Testis (tissue), 3 donors: ENCODE results near the gene STX18. TPM values are rescaled to one million over a fixed set of nuclear protein-coding genes. Genes with fewer than 3 reads are reported as not detected.

ENCODE experiments used
- DNase-seq: peaks from one replicate; pipeline ENCODE4 v3.0.0-alpha.2; 2019
- H3K27ac ChIP-seq, 2 donors: fragments of 200-600 bp; sonication (generic); one replicate each; pipeline ENCODE4 v1.5.1; 2019
- H3K27me3 ChIP-seq: fragments of 200-600 bp; sonication (generic); one replicate; pipeline ENCODE4 v1.5.1; 2019
- H3K36me3 ChIP-seq: fragments of 200-600 bp; sonication (generic); one replicate; pipeline ENCODE4 v1.5.1; 2017; ENCODE audit warnings: low read depth; ENCODE audit errors: missing control alignments
- H3K4me1 ChIP-seq: fragments of 200-600 bp; sonication (generic); one replicate; pipeline ENCODE4 v1.5.1; 2019
- H3K4me3 ChIP-seq, 2 donors: fragments of 200-600 bp; sonication (generic); one replicate each; pipeline ENCODE4 v1.5.1; 2017 to 2019
- H3K9me3 ChIP-seq: fragments of 200-600 bp; sonication (generic); one replicate; pipeline ENCODE4 v1.5.1; 2017
- CTCF ChIP-seq, 3 experiments: fragments of 450-650 bp in 2 of 3; fragments of 200-600 bp in 1 of 3; sonication (generic) in 1 of 3; IDR thresholded peaks; one replicate each; pipeline ENCODE4 v1.5.1; 2016 to 2019; ENCODE audit warnings: antibody characterized with exemption in 3 of 3, mild to moderate bottlenecking in 2 of 3, moderate library complexity in 1 of 3
- POLR2A ChIP-seq: fragments of 450-650 bp; IDR thresholded peaks from one replicate; pipeline ENCODE4 v1.6.1; 2017; ENCODE audit warnings: antibody characterized with exemption, mild to moderate bottlenecking, moderate library complexity
- WGBS, 2 donors: methylation state at CpG; one replicate each; pipeline ENCODE4 v1.1.5; 2018; 5-methylcytosine and 5-hydroxymethylcytosine counted together
- intact Hi-C: fragments of 100-400 bp; cut with DNase I; formaldehyde crosslinking; loops from one replicate; pipeline ENCODE4 v1.15.1; 2023; ENCODE audit warnings: low total_unique reads
- polyA plus RNA-seq: library from polyadenylated mRNA; stranded (reverse); fragments of 350-450 nt; fragmentation: Illumina TruSeq; extraction: RNeasy Lipid Tissue Mini Kit (QIAGEN cat#74804); gene quantifications from one replicate; pipeline ENCODE4 v1.2.3, GENCODE V29; 2014; ENCODE audit warnings: low read depth, low replicate concordance; ENCODE audit not compliant: insufficient read depth
- total RNA-seq, 2 donors: library from RNA; depleted of rRNA; stranded (reverse); fragments of >200 nt; gene quantifications; one replicate each; pipeline ENCODE4 v1.2.3, GENCODE V29; 2016

The STX18 gene
- total and polyA plus RNA-seq, 3 donors from 2014 or later, result 53.5 to 111 (median 55.0) TPM

GRCh38 chr4:4494882-4495281 is 47.0 kb downstream of the STX18 start:
- TF ChIP-seq CTCF (IDR thresholded peaks at IDR 0.05), result no peak
- no peak for TF ChIP-seq POLR2A
- Histone ChIP-seq H3K36me3 (no peaks in the 10 kb centered on the region), H3K4me3 (no peak overlapping the region), H3K27me3 (no peaks in the 10 kb centered on the region), H3K27ac (no peak overlapping the region), H3K4me1 (peaks cover 6% of the 10 kb centered on the region), H3K9me3 (no peaks in the 10 kb centered on the region)
- intact Hi-C loops, result no loop called here
- no peak for DNase-seq

GRCh38 chr4:4492161-4492847 is 49.5 kb downstream of the STX18 start:
- no peaks in the 10 kb centered on the region for H3K27me3 ChIP-seq
- no peak overlapping the region for H3K4me3 ChIP-seq
- H3K9me3 ChIP-seq, result no peaks in the 10 kb centered on the region
- no peaks in the 10 kb centered on the region for H3K36me3 ChIP-seq
- H3K27ac ChIP-seq, result no peak overlapping the region
- H3K4me1 ChIP-seq, result peaks cover 6% of the 10 kb centered on the region
- intact Hi-C loops, result no loop called here
- DNase-seq, result no peak
- 67 to 78% methylated on average over 6 of the region's 6 CpGs for WGBS, 2 donors
- TF ChIP-seq POLR2A (no peak), CTCF (IDR thresholded peaks at IDR 0.05) (no peak)

DNA sequence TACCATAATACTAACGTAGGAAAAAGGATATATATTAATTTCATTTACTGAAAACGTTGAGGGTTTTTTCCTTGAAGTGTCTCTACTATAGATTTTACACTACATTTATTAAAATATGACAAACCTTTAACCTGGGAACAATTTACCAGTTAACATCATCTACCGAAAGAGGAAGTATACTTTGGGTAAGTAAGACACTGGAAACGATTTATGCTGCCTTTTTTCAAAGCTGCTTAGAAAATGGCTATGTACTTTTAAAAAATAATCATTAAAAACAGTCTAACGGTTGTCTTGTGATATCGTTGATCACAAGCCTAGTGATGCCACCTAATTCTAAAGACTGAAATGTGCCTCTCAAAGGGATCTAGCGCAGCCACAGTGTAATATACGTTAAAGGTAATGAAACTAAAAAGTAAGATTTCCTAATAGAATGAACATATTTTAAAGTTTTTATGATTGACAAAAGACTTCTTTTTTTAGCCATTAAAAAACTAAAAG is 50.4 kb downstream of the STX18 start:
- Histone ChIP-seq H3K9me3 (no peaks in the 10 kb centered on the region), H3K27me3 (no peaks in the 10 kb centered on the region), H3K27ac (no peak overlapping the region), H3K36me3 (no peaks in the 10 kb centered on the region), H3K4me3 (no peak overlapping the region), H3K4me1 (no peaks in the 10 kb centered on the region)
- 84 to 85% methylated on average over 8 of the region's 8 CpGs for WGBS, 2 donors
- no peak for TF ChIP-seq CTCF (IDR thresholded peaks at IDR 0.05)
- TF ChIP-seq POLR2A, result no peak
- intact Hi-C loops, result no loop called here
- no peak for DNase-seq

GRCh38 chr4:4490816-4491215 is 51.0 kb downstream of the STX18 start:
- no peaks in the 10 kb centered on the region for H3K36me3 ChIP-seq
- TF ChIP-seq CTCF (IDR thresholded peaks at IDR 0.05), result no peak
- TF ChIP-seq POLR2A, result no peak
- H3K27ac ChIP-seq, result no peak overlapping the region
- no peak overlapping the region for H3K4me3 ChIP-seq
- intact Hi-C loops, result no loop called here
- WGBS, 2 donors, result 91 to 92% methylated on average over 5 of the region's 5 CpGs
- no peaks in the 10 kb centered on the region for H3K27me3 ChIP-seq
- H3K4me1 ChIP-seq, result no peaks in the 10 kb centered on the region
- no peak for DNase-seq
- no peaks in the 10 kb centered on the region for H3K9me3 ChIP-seq

GRCh38 chr4:4490041-4490440 is 51.8 kb downstream of the STX18 start:
- Histone ChIP-seq H3K4me1 (no peaks in the 10 kb centered on the region), H3K27ac (no peak overlapping the region), H3K27me3 (no peaks in the 10 kb centered on the region), H3K9me3 (no peaks in the 10 kb centered on the region), H3K36me3 (no peaks in the 10 kb centered on the region), H3K4me3 (no peak overlapping the region)
- intact Hi-C loops, result no loop called here
- no peak for DNase-seq
- 89 to 92% methylated on average over 3 of the region's 3 CpGs for WGBS, 2 donors
- TF ChIP-seq POLR2A, result no peak
- no peak for TF ChIP-seq CTCF (IDR thresholded peaks at IDR 0.05)
